K562 (cell line): ENCODE measurements around the gene SLC22A1. TPM values are rescaled to one million over a fixed set of nuclear protein-coding genes. Genes with fewer than 3 reads are reported as not detected.

Experiments used
- BCLAF1 ChIP-seq, 2 experiments: fragments of 450-650 bp in 1 of 2; IDR thresholded peaks; 2 replicates each; pipeline ENCODE4 v1.6.1; 2011 to 2017; ENCODE audit warnings: low read depth in 2 of 2, antibody characterized with exemption in 1 of 2, borderline replicate concordance in 1 of 2, low read length in 1 of 2, mild to moderate bottlenecking in 1 of 2, mixed read lengths in 1 of 2; ENCODE audit not compliant: control insufficient read depth in 1 of 2
- ESRRA ChIP-seq: fragments of 450-650 bp; IDR thresholded peaks from 2 replicates; pipeline ENCODE4 v1.6.1; 2014; ENCODE audit warnings: low read depth, mild to moderate bottlenecking, moderate library complexity, borderline replicate concordance
- KDM1A ChIP-seq, 2 experiments: fragments of 450-650 bp; IDR thresholded peaks; 2 replicates each; pipeline ENCODE4 v1.6.1; 2016; ENCODE audit warnings: mild to moderate bottlenecking in 2 of 2
- MEF2D ChIP-seq: conservative IDR thresholded peaks from 2 replicates; pipeline ENCODE4 v1.6.1; 2016; ENCODE audit warnings: low read depth, missing genetic modification characterization, missing compliant biosample characterization
- NFE2 ChIP-seq: IDR thresholded peaks from 2 replicates; pipeline ENCODE4 v1.6.1; 2014; ENCODE audit warnings: antibody characterized with exemption, low read depth
- PREB ChIP-seq: sonication (generic); formaldehyde crosslinking; IDR thresholded peaks from 2 replicates; pipeline ENCODE4 v1.8.1; 2023; ENCODE audit warnings: mild to moderate bottlenecking, missing genetic modification reagents
- SIN3A ChIP-seq, 2 experiments: fragments of 150-350 bp in 1 of 2; IDR thresholded peaks; 2 replicates each; pipeline ENCODE4 v1.6.1; 2011 to 2016; ENCODE audit warnings: borderline replicate concordance in 2 of 2, low read depth in 2 of 2, low read length in 2 of 2, mild to moderate bottlenecking in 2 of 2, moderate library complexity in 2 of 2; ENCODE audit not compliant: control insufficient read depth in 1 of 2
- YY1 ChIP-seq, 3 experiments: IDR thresholded peaks; 2 replicates each; pipeline ENCODE4 v1.6.1; 2011; ENCODE audit warnings: low read length in 2 of 3, mild to moderate bottlenecking in 2 of 3, moderate library complexity in 2 of 3, borderline replicate concordance in 1 of 3, control low read depth in 1 of 3, low read depth in 1 of 3; ENCODE audit not compliant: insufficient read depth in 3 of 3, insufficient replicate concordance in 2 of 3, control insufficient read depth in 1 of 3, insufficient read length in 1 of 3; ENCODE audit errors: extremely low read depth in 1 of 3
- ZNF766 ChIP-seq: fragments of 200-800 bp; sonication (Bioruptor generic); conservative IDR thresholded peaks from 2 replicates; pipeline ENCODE4 v1.6.1; 2016; ENCODE audit warnings: missing genetic modification characterization, missing compliant biosample characterization
- polyA plus RNA-seq, 8 experiments: library from polyadenylated mRNA; depleted of rRNA in 4 of 8; stranded (reverse) in 5 of 8; unstranded in 3 of 8; fragments of >200 nt; fragmentation: Nextera tagmentation in 2 of 8; fragmentation: Illumina TruSeq in 1 of 8; extraction: Ambion mirVana in 2 of 8; extraction: Trizol in 1 of 8; gene quantifications; 2 replicates each; pipeline versions ENCODE4 v1.2.1 to v1.2.3, GENCODE V29; 2011 to 2014; ENCODE audit warnings: inconsistent platforms in 1 of 8, missing spikeins in 1 of 8
- total RNA-seq, 7 experiments: library from RNA; depleted of rRNA in 6 of 7; stranded (reverse); fragments of >200 nt in 6 of 7; fragmentation: Illumina TruSeq in 2 of 7; extraction: Trizol in 2 of 7; gene quantifications; 2 replicates each; pipeline versions ENCODE4 v1.2.1 to v1.2.3, GENCODE V29; 2011 to 2021; ENCODE audit warnings: low replicate concordance in 1 of 7
- TF ChIP-seq, protein P1 (sequence below), 2 experiments: IDR thresholded peaks; 2 replicates each; pipeline ENCODE4 v1.6.1; 2012; ENCODE audit warnings: improper control_type of control experiment in 2 of 2, low read depth in 2 of 2, low read length in 2 of 2, borderline replicate concordance in 1 of 2

SLC22A1 gene
- total and polyA plus RNA-seq, 9 of the 15 experiments (the other 6 are each of a cell fraction or from before 2014, with no cell fraction given) = 0.11 to 0.60 (median 0.26) TPM; not detected in 4

DNA sequence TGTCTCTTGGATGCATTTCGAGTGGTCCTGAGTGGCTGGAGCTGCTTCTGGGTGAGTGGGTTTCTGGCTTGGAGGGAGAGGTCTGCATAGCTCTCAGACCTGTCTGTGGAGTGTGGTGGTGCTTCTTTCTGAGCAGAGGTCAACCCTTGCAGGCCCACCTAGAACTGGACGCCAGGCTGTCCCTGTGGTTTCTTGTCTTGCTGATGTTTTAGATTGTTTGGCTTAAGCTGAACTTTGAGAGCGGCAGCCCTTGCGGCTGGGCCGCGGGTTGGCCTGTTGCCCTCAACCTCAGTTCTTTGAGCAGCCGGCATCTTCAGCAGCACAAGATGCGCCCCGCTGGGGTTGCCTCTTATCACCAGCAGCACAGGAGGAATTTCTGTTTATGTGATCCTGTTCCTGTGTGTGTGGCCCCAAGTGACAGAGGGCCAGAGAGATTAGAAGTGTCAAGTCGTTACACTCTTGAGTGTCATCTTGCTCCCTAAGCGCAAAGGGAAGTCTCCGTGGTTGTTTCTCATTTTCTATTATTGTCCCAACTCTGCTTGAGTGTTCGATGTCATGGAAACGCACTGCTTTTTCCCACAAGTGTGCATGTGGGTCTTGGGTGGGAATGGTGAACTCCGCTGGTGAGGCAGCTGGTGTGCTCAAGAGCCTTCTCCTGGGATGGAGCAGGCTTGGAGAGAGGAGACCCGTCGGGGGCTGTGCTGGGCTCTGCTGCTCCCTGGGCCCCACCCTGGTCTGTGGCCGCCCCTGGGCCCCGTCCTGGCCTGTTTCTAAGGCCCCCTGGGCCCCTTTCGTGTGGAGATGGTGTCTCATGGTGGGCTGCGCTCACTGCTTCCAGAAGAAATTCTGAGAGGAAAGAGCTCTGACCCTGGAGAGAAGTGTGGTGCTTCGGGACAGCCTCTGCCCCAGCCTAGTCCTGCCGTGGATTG is 20.1 kb upstream of the SLC22A1 start (continued):
- TF ChIP-seq NFE2 (peak; percentile 69), ESRRA (peak; percentile 93; the same call in 1 of the 2 replicates), BCLAF1 (IDR thresholded peaks at IDR 0.05; ENCODE audit: borderline replicate concordance in 1 of 2, control insufficient read depth in 1 of 2, low read depth in 2 of 2, low read length in 1 of 2) (peak in 1 of 2 experiments; percentile 84; a peak in 2 of 4 replicates), ZNF766 (peak; percentile 97), KDM1A (IDR thresholded peaks at IDR 0.05) (peak; percentile 99 to 100), SIN3A (IDR thresholded peaks at IDR 0.05; ENCODE audit: borderline replicate concordance in 2 of 2, control insufficient read depth in 1 of 2, low read depth in 2 of 2, low read length in 2 of 2) (peak in 1 of 2 experiments; percentile 27; a peak in 1 of 4 replicates), YY1 (IDR thresholded peaks at IDR 0.05; ENCODE audit: borderline replicate concordance in 1 of 3, control insufficient read depth in 1 of 3, extremely low read depth in 1 of 3, insufficient read depth in 3 of 3, insufficient read length in 1 of 3, insufficient replicate concordance in 2 of 3, low read depth in 1 of 3, low read length in 2 of 3) (peak in 2 of 3 experiments; percentile 50 to 66), PREB (CRISPR knock-in tag) (no peak; the same call in 1 of the 2 replicates), MEF2D (peak; percentile 88)
- TF ChIP-seq, protein P1, sequence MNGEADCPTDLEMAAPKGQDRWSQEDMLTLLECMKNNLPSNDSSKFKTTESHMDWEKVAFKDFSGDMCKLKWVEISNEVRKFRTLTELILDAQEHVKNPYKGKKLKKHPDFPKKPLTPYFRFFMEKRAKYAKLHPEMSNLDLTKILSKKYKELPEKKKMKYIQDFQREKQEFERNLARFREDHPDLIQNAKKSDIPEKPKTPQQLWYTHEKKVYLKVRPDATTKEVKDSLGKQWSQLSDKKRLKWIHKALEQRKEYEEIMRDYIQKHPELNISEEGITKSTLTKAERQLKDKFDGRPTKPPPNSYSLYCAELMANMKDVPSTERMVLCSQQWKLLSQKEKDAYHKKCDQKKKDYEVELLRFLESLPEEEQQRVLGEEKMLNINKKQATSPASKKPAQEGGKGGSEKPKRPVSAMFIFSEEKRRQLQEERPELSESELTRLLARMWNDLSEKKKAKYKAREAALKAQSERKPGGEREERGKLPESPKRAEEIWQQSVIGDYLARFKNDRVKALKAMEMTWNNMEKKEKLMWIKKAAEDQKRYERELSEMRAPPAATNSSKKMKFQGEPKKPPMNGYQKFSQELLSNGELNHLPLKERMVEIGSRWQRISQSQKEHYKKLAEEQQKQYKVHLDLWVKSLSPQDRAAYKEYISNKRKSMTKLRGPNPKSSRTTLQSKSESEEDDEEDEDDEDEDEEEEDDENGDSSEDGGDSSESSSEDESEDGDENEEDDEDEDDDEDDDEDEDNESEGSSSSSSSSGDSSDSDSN (IDR thresholded peaks at IDR 0.05; ENCODE audit: borderline replicate concordance in 1 of 2, low read depth in 2 of 2, low read length in 2 of 2) = peak in 1 of 2 experiments; percentile 57; a peak in 2 of 4 replicates
